Activated T-cell treated with anti-CD3 and anti-CD28 coated beads, Interleukin-2, amount 50 U/mL, for 4 hours (primary cell): ENCODE results near the gene USP31. TPM values are rescaled to one million over a fixed set of nuclear protein-coding genes. Genes with fewer than 3 reads are reported as not detected.
A peak's percentile ranks its signal among the peaks of the same experiment; 100 is the strongest.
"Not testable (repeated sequence)": the region's sequence is repeated elsewhere in the genome, so short reads cannot be mapped to it uniquely, and the experiment has no call there.

Experiments used
- ATAC-seq, 2 donors: fragments of 200-7000 bp; cut with Tn5 transposase; one replicate each; pipeline ENCODE4 v1.10.0; 2021
- DNase-seq: peaks from one replicate; pipeline ENCODE4 v3.0.0-alpha.2; 2020
- H3K27me3 Mint-ChIP-seq: one replicate; pipeline ENCODE4 v1.8.0; 2021; ENCODE audit warnings: low read depth, mixed read lengths
- H3K36me3 Mint-ChIP-seq: one replicate; pipeline ENCODE4 v1.8.0; 2022; ENCODE audit warnings: mixed read lengths; ENCODE audit not compliant: insufficient read depth
- H3K4me1 Mint-ChIP-seq: one replicate; pipeline ENCODE4 v1.8.0; 2021; ENCODE audit warnings: low read depth, mixed read lengths
- H3K4me3 Mint-ChIP-seq: one replicate; pipeline ENCODE4 v1.8.0; 2021; ENCODE audit warnings: mild to moderate bottlenecking, moderate library complexity, mixed read lengths
- H3K9me3 Mint-ChIP-seq: one replicate; pipeline ENCODE4 v1.8.0; 2021; ENCODE audit warnings: mixed read lengths
- total RNA-seq, 3 donors: library from RNA; stranded (reverse); gene quantifications; one replicate each; pipeline ENCODE4 v1.2.1, GENCODE V29; 2021

USP31 gene
- total RNA-seq, 3 donors from 2014 or later: 11.3 to 11.9 (median 11.4) TPM

DNA sequence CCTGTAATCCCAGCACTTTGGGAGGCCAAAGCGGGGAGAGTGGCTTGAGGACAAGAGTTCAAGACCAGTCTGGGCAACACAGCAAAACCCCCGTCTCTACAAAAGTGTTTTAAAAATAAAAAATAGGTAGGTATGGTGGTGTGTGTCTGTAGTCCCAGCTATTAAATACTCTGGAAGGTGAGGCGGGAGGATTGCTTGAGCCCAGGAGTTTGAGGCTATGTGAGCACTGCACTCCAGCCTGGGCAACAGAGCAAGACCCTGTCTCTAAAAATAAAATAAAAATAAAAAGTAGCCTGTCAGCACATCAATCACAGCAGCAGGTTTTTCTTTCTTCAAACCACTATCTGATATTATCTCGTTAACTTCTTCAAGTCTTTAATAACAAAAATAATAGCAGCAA lies 1.6 kb downstream of the USP31 start:
- Mint-ChIP-seq H3K27me3 (peaks cover 10% of the 10 kb centered on the region), H3K4me1 (peaks cover 10% of the 10 kb centered on the region), H3K9me3 (no peaks in the 10 kb centered on the region), H3K4me3 (peak overlapping the region; percentile 93), H3K36me3 (peaks cover 4% of the 10 kb centered on the region)
- no peak for DNase-seq
- no peak for ATAC-seq

DNA sequence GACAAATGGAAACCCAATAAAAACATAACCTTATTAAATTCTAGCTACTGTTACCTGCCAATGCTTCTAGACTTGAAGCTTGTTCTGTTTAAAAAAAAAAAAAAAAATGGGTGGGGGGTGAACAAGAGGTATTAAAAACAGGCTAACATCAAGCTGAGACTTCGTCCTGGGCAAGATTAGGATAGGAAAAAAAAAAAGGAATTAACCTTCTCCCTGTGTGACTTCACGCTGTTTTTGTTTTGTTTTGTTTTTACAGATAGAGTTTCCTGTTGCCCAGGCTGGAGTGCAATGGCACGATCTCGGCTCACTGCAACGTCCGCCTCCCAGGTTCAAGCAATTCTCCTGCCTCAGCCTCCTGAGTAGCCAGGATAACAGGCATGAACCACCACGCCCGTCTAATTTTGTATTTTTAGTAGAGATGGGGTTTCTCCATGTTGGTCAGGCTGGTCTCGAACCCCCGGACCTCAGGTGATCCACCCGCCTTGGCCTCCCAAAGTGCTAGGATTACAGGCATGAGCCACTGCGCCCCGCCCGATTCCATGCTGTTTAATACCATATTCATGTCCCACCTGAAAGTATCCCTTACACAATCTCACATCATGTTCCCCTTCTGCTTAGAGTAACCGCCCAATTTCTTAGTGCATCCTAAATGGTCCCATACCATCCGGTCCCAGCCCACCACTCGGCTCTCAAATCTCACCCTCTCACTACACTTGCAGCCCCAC lies 2.2 kb downstream of the USP31 start:
- Mint-ChIP-seq H3K4me3 (peak overlapping the region; percentile 93), H3K36me3 (peaks cover 4% of the 10 kb centered on the region), H3K4me1 (peaks cover 10% of the 10 kb centered on the region), H3K27me3 (peaks cover 4% of the 10 kb centered on the region), H3K9me3 (no peaks in the 10 kb centered on the region)
- DNase-seq (no peak), ATAC-seq (no peak)

DNA sequence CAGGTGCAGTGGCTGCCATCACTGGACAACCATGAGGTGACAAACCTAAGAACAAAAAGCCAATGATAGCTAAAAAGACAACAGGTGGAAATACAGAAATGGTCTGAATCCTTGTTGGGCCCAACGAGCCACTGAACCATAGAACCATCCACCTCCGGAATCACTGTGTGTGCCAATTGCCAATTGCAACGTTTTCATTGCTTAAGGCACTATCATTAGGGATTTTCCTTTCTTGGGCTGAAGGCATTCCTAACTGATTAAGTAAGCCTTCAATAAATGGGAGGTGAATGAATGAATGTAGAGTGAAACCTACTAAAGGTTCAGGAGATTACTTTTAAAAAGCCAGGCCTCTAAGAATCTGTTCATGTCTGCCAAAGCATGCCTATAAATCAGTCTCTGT lies 3.6 kb downstream of the USP31 start:
- Mint-ChIP-seq H3K4me1 (peaks cover 10% of the 10 kb centered on the region), H3K9me3 (no peaks in the 10 kb centered on the region), H3K4me3 (no peak overlapping the region)

DNA sequence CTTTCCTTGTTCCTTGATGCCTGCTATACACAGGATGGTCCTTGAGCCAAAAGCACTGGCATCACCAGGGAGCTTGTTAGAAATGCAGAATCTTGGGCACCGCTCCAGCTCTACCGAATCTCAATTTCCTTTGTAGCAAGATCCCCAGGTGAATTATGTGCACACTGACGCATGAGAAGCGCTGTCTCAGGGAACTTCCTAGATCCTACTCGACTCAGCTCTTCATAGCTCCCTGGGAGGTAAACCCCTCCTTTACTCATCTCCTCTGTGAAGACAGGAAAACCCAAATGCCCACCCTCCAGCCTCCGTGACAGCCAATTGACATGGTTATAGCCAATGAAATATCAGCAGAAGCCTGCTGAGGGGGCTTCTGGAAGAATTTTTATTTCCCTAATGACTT lies 4.1 kb downstream of the USP31 start:
- no peaks in the 10 kb centered on the region for H3K9me3 Mint-ChIP-seq
- DNase-seq (no peak), ATAC-seq (no peak)
- H3K27me3 Mint-ChIP-seq: no peaks in the 10 kb centered on the region
- H3K36me3 Mint-ChIP-seq: peaks cover 4% of the 10 kb centered on the region
- H3K4me3 Mint-ChIP-seq: no peak overlapping the region
- peaks cover 10% of the 10 kb centered on the region for H3K4me1 Mint-ChIP-seq

More for the DNA sequence above, 3.6 kb downstream of the USP31 start:
- no peak for DNase-seq
- Mint-ChIP-seq H3K27me3 (no peaks in the 10 kb centered on the region), H3K36me3 (peaks cover 4% of the 10 kb centered on the region)
- ATAC-seq: no peak

DNA sequence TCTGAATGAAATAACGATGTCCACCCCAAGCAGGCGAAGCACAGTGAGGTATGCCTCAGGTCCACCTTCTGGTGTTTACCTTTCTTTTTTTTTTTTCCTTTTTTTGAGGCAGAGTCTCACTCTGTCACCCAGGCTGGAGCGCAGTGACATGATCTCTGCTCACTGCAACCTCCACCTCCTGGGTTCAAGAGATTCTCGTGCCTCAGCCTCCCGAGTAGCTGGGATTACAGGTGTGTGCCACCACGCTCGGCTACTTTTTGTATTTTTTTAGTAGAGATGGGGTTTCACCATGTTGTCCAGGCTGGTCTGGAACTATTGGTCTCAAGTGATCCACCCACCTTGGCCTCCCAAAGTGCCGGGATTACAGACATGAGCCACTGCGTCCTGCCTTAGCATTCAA lies 4.9 kb downstream of the USP31 start:
- not testable (repeated sequence) for H3K4me1 Mint-ChIP-seq, H3K27me3 Mint-ChIP-seq, DNase-seq, ATAC-seq, H3K36me3 Mint-ChIP-seq, H3K4me3 Mint-ChIP-seq, H3K9me3 Mint-ChIP-seq

DNA sequence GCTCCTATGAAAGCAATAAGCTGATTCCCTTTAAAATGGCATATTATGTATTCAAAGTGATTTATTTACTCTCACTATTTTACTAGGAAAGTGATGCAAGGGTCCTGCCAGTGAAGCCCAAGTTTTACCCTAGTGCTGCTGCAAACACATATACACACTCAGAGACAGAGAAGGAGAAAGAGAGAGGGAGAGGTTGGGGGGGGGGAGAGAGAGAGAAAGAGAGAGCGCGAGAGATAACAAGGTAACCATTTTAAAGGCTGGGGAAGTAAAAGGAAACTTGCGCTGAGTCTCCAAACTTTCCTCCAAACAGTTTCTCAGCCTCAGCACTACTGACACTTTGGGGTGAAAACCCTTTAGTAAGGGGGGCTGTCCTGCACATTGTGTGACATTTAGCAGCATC lies 5.9 kb downstream of the USP31 start:
- peaks cover 6% of the 10 kb centered on the region for H3K4me1 Mint-ChIP-seq
- DNase-seq: no peak
- peaks cover 5% of the 10 kb centered on the region for H3K36me3 Mint-ChIP-seq
- no peak for ATAC-seq
- H3K27me3 Mint-ChIP-seq: no peaks in the 10 kb centered on the region
- H3K4me3 Mint-ChIP-seq: no peak overlapping the region
- no peaks in the 10 kb centered on the region for H3K9me3 Mint-ChIP-seq

DNA sequence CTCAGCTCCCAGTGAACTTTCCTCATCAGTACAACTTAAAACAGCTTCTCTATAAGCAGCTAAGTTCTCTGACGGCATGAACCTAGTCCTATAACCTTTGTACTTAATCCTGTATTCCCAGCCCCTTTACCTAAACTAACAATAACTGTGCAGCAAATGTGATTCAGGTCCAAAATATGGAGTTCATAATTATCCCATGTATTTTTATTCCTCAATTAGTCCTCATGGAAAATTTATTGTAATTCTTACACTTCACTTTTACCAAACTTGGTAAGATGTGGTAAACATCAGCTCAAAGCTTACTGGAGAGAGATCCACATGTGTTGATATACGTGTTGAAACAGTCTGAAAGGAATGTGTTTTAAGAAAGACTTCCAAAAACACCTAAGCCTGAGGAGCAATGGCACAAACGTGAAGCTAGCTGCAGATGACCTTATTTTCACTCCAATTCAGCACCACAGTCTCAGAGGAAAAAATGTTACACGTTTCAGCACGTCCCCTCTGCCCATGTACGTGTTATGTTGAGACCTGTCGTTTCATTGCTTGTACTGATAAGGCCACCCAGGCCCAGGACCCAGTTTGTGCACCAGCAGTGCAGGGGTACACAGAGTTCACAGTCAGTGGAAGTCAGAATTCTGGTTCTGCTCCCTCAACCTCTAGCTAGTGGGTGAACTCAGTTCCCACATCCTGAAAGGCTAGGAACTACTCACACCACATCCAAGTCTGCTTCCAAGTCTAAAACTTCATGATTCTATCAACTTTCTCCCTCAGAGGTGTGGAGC lies 7.1 kb downstream of the USP31 start:
- peaks cover 8% of the 10 kb centered on the region for H3K9me3 Mint-ChIP-seq
- H3K36me3 Mint-ChIP-seq: peaks cover 10% of the 10 kb centered on the region
- no peaks in the 10 kb centered on the region for H3K27me3 Mint-ChIP-seq
- DNase-seq: no peak
- no peak for ATAC-seq
- peaks cover 2% of the 10 kb centered on the region for H3K4me1 Mint-ChIP-seq
- H3K4me3 Mint-ChIP-seq: no peak overlapping the region

DNA sequence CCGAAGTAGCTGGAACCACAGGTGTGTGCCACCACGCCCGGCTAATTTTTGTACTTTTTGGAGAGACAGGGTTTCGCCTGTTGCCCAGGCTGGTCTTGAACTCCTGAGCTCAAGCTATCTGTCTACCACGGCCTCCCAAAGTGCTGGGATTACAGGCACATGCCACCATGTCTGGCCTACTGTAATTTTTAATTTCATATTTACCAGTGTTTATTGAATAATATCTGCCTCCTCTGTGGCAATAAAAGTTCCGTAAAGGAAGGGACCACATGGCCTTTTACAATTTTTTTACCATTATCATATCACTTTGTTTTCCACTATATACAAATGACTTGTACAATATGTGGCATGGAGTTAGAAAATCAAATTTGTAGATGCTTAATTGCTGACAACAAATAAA lies 7.8 kb downstream of the USP31 start:
- ATAC-seq (no peak), DNase-seq (no peak)
- Mint-ChIP-seq H3K27me3 (no peaks in the 10 kb centered on the region), H3K4me3 (no peak overlapping the region), H3K9me3 (peaks cover 8% of the 10 kb centered on the region), H3K36me3 (peaks cover 12% of the 10 kb centered on the region), H3K4me1 (no peaks in the 10 kb centered on the region)

DNA sequence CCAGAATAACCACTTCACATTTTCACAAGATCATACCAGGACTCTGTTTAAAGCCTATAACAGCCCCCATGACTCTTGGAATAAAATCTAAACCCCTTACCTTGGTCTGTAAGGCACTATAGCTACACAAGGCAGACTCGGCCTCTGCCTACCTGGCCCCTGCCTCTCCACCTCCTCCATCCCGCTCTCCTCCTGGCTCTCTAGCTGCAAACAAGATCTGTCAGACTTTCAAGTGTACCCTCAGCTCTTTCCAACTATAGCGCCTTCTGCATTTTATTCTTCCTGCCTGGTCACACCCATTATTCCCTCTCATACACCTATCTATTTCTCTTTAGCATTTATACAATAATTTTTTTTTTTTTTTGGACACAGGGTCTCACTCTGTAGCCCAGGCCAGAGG lies 8.2 kb downstream of the USP31 start:
- Mint-ChIP-seq H3K9me3 (peaks cover 9% of the 10 kb centered on the region), H3K4me1 (no peaks in the 10 kb centered on the region), H3K36me3 (peaks cover 14% of the 10 kb centered on the region), H3K4me3 (no peak overlapping the region), H3K27me3 (no peaks in the 10 kb centered on the region)
- ATAC-seq: no peak
- no peak for DNase-seq

DNA sequence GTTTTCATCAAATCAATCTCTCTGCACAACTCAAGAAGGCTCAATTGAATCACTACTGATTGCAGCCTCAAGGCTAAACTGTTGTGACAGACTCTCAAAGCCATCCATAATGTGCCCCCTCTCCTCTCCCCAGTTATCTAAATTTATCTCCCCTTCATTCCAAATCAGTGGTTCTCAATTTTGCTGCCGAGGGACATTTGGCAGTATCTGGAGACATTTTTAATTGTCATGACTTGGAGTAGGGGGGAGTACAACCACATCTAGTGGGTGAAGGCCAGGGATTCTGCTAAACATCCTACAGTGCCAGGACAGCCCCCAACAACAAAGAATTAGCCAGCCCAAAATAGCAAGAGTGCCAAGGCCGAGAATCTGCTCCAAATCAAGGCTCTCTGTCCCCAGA lies 9.1 kb downstream of the USP31 start:
- Mint-ChIP-seq H3K36me3 (peaks cover 12% of the 10 kb centered on the region), H3K4me3 (no peak overlapping the region), H3K27me3 (no peaks in the 10 kb centered on the region), H3K4me1 (no peaks in the 10 kb centered on the region), H3K9me3 (peaks cover 14% of the 10 kb centered on the region)
- ATAC-seq: no peak
- no peak for DNase-seq

DNA sequence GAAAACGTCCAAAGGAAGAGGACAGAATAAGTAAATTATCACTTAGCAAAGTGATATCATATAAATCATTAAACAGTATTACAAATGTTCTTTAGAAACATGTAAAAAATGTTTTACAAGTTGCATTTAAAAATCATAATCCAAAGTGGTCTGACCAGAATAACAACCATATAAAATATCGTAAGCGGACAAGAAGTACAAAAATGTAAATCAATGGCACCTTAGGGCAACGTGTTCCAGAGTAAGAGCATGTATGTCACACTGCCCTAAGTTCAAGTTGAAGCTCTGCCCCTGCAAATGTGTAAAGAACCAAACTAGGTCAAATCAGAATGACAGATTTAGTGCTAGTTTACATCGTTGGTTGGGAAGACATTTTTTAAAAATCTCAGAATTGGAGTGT lies 11.4 kb downstream of the USP31 start:
- DNase-seq: no peak
- Mint-ChIP-seq H3K9me3 (peaks cover 14% of the 10 kb centered on the region), H3K4me1 (peaks cover 4% of the 10 kb centered on the region), H3K4me3 (no peak overlapping the region), H3K36me3 (peaks cover 12% of the 10 kb centered on the region), H3K27me3 (no peaks in the 10 kb centered on the region)
- no peak for ATAC-seq

DNA sequence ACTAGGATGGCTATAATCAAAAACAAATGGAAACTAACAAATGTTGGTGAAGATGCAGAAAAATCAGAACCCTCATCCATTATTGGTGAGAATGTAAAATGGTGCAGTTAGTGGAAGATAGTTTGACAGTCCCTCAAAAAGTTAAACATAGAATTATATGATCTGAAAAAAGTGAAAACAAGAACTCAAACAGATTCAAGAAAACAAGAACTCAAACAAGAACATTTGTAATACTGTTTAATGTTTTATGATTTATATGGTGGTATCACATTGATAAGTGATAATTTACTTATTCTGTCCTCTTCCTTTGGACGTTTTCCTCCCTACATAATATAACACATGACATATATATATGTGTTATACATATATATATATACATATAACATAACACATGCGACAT lies 12.0 kb downstream of the USP31 start:
- no peak overlapping the region for H3K4me3 Mint-ChIP-seq

DNA sequence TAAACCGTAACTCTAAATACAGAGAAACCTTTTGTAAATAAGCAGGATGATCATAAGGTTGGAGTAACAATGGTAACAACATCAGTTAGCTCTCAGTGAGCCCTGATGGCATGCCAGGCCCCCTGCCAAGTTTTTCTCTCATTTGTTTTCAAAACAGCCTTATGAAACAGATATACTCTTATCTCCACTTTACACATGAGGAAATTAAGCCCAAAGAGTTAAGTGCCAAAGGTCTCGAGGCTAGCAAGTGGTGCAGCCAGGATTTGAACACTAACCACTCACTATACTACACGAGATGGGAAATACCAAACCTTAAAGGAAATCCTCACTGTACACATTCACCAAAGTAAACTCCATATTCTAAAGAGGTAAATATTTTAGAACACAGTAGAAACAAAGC lies 15.0 kb downstream of the USP31 start:
- DNase-seq: no peak
- no peaks in the 10 kb centered on the region for H3K27me3 Mint-ChIP-seq
- peaks cover 14% of the 10 kb centered on the region for H3K9me3 Mint-ChIP-seq
- H3K36me3 Mint-ChIP-seq: peaks cover 12% of the 10 kb centered on the region
- H3K4me1 Mint-ChIP-seq: peaks cover 7% of the 10 kb centered on the region
- no peak for ATAC-seq
- no peak overlapping the region for H3K4me3 Mint-ChIP-seq

More for the DNA sequence above, 12.0 kb downstream of the USP31 start:
- Mint-ChIP-seq H3K36me3 (peaks cover 12% of the 10 kb centered on the region), H3K27me3 (no peaks in the 10 kb centered on the region), H3K9me3 (peaks cover 14% of the 10 kb centered on the region), H3K4me1 (peaks cover 5% of the 10 kb centered on the region)
- ATAC-seq (no peak), DNase-seq (no peak)

DNA sequence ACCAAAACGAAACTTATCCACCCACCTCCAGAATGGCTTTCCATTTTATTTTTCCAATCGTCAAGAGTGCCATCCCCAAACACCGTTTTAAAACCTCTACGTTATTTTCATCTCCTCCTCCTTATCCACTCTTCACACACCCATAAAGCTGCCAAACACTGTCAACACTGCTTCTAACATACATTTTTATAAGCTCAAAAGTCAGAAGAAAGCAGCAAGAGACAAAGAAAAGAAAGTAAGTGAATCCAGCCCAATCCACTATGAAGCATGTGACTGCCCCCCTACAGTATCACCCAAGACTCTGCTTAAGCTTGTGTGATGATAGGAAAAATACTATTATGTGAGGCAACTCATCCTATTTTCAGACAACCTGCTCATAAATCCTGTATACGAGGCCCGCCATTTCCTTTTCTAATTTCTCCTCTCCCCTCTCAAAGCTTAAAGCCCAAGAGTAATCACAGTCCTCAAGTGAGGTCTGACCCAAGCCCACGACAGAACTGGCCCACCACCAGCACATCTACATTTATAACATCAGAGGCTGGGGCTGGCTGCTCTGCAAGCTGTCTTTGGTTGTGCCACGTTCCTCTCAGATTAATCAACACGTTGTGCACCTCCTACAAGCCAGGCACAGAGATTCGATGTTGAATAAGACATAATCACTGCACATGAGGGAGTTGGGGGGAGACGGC lies 16.3 kb downstream of the USP31 start:
- DNase-seq (no peak), ATAC-seq (no peak)
- Mint-ChIP-seq H3K9me3 (peaks cover 11% of the 10 kb centered on the region), H3K27me3 (no peaks in the 10 kb centered on the region), H3K36me3 (peaks cover 9% of the 10 kb centered on the region), H3K4me3 (no peak overlapping the region), H3K4me1 (peaks cover 7% of the 10 kb centered on the region)
